Right kidney (tissue), 1 donor: Measurements from ENCODE around the gene PLCB4.

Experiments used
- DNase-seq: peaks from one replicate; pipeline ENCODE4 v3.0.0-alpha.2; 2016

Gene PLCB4

DNA sequence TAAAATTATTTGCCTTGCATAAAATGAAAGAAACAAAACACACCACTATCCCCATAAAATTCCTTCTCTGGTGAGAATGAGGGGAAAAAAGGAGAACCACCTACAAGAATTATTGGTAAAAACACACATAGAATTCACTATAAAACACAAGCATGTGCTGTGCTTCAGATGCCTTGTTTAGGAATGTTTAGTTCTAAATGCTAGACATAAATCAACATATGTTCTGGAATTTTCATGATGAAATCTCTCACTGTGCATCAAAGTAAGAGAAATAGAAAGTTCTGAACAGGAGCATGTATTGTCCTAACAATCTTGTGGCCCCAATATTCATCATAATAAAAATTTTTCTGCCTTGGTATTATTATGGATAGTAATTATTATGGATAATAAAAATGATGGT is 111.0 kb downstream of the PLCB4 start:
- DNase-seq: no peak

DNA sequence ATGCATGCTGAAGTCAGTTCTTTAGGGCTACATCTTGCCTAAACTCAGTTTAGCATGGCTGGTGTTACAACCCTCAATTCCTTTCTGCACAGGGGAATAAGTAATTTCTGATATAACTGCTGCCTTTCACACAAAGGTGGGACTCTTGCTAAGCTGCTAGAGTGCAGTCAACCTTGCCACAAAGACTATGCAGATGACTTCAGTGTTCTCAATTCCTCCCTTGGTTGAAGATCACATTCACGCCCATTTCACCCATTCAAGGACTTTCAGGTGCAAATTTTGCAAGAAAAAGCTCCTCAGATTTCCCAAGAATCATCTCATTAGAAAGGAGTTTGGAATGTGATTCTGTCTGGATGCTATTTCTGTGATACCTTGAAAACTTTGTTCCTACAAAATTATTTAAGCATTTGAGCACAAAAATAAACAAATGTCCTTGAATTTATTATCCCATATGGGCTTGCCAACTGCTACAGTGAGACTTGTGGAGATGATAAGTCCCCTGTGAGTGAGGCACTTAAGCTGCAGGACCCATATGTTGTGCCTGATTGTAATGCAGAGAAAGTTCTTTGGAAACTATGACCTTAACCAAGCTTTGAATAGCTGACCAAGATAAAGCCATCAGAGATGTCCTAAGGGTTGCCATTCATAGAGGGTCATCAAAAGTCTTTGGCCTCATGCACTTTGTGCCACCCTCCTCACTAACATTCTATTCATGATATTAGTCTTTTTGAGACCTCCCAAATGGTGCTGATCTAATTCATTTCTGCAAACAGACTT is 111.8 kb downstream of the PLCB4 start:
- no peak for DNase-seq

DNA sequence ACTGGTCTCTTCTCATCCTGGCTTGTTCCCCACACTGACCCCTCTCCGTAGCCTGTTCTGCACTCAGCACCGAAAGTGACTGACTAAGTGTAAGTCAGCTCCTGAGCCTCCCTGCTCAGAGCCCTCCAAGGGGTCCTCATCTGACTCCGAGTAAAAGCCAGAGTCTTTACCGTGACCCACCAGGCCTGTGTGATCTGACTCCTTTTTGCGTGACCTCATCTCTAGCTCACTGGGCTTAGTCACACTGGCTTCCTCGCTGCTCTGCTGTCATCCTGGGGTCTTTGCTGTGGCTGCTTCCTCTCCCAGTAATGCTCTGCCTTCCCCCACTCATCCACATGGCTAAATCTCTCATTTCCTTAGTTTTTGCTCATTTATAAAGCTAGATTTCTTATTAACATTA is 116.6 kb downstream of the PLCB4 start:
- DNase-seq: no peak

DNA sequence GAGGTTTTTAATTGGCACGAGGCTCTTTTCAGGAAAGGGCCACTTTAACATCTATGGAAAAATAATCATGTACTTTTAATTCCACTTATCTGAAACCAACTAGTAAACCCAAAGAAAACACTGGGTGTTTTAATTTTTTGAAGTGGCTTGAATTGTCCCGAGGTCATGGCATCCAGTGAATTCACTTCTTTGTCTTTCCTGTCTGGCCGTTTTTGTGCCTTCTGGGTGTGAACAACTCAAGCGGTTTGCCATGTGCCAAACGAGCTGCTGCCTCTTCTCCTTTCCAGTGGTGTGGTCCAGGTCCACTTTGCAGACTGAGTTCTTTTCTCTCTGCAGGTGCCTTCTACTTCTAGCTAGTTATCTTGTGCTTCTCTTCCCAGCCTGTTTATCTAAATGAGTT is 117.5 kb downstream of the PLCB4 start:
- no peak for DNase-seq

DNA sequence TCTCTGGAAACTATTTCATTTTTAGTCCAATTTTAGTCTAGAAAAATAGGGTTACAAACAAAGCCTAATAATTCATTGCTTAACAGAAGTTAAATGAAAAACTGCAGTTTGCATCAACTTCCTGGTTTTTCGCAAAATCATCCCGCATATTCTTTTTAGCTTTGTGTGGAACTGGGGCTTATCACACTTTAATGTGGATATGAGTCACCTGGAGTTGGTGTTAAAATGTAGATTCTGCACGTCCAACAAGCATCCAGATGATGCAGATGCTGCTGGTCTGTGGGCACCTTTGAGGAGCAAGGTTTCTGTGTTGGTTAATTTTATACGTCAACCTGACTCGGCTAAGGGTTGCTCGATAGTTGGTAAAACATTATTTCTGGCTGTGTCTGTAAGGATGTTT is 126.1 kb downstream of the PLCB4 start:
- DNase-seq: no peak

DNA sequence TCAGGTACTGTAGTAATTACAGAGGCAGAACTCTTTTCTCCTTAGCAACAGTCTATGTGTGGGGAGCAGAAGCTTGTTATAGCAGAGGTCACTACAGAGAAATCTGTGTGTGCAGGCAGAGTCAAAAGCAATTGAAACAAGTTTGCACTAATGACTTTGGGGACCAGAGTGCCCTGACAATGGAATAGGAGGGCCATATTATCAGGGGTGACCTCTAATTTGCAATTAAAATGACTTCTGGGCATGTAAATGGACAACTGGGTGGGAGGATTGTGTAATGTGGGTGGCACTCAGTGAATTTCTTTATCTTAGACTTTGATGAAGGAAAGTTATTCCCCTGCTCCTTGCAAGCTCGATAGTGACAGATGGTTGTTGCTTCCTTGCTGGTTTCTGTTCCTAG is 127.2 kb downstream of the PLCB4 start:
- no peak for DNase-seq

DNA sequence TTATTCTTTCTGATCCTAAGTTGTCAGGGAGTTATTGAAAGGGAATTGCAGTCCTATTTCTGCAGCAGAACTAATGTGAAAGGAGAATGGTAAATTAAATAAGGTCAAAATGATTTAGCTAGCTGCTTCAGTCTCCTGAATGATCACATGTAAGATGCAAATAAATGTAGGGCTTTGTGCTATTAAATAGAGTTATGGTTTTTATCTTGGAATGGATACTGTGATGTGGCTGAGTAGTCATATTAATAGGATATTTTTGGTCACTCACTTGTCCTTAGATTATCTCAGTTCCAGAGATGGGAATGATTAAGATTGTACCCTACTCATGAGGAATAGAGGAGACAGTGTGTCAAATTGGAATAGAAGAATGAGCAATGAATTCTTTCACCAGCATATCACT is 129.6 kb downstream of the PLCB4 start:
- no peak for DNase-seq

DNA sequence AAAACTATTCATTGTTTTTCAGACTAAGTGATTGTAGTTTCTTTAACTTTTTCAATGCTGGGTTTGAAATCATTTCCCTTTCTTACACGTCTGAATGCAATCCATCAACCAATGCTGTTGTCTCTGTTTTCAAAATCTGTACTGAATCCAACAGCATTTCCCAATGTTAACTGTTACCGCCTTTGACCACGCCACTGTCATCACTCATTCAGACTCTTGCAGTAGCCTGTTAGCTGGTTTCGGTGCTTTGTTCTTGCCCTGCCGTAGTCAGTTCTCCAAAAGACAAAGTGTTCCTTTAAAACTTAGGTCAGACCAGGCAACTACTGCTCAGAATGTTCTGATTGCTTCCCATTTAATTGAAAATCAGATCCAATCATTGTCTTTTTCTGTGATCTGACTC is 131.3 kb downstream of the PLCB4 start:
- no peak for DNase-seq

DNA sequence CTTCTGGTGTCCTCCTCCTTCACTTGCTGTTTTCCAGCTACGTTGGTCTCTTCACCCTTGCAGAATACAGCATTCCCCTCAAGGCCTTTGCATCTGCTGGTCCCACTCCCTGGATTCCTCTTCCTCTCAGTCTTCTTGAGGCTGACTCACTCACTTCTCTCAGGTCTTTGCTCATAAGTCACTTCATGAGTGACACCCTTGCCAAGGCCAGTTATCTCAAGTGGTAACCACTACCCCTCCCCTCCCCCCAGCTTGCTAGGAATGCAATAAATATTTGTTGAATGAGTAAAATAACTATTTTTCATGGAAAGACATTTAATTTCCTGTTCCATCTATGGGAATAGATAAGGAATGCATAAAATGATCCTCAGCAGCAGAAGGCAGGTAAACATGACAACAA is 131.7 kb downstream of the PLCB4 start:
- no peak for DNase-seq

DNA sequence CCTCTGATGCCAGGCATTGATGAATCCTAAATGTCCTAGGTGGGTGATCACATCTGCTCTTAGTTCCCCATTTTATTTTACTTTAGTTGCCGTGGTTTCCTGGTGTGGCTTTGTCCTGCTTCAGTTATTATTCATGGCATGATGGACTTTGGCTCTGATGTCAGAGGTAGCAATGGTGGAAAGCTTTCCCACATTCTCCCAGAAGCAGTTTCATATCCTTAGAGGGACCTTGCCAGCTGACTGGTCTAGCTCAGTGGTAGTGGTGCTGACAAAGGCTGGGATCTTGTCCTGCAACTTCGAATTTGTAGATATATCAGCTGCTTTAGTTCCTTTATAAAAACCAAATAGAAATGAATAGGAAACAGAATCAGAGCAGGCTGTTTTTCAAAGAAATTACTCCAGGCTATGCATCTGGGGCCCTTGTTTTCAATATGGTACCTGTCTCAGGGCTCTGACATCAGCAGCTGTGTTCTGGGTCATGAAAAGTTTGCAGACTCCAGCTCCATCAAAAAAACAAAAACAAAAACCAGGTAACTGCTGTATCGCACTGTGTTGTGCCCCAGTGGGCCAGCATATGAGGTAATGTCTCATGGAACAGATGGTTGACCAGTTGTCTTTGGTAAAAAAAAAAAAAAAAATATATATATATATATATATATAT is 133.7 kb downstream of the PLCB4 start:
- no peak for DNase-seq

DNA sequence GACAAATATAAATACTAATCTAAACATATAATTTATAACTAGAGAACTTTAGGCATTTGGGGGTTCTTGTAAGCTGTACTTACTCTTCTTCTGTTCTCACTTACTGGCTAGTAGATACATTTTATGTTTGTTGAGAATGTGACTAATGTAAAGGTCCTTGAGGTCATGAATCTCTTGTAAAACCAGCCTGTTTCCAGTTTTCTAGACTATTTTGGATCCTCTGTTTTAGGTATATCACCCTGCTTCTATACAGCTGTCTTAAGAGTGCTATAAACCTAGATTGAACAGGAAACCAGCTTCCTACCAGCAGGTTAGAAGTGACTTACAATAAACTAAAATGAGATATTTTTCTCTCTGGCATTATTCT is 134.2 kb downstream of the PLCB4 start:
- DNase-seq: no peak

DNA sequence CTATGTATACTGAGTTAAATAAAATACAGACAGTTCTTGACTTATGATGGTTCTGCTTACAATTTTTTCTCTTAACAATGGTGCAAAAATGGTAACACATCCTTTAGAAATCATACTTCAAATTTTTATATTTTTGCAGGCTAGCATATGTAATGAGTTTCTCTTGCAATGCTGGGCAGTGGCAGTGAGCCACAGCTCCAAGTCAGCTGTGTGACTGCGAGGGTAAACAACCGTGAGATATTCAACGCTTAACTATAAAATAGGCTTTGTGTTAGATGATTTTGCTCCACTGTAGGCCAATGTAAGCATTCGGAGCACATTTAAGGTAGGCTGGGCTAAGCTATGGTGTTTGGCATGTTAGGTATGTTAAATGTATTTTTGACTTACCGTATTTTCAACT is 136.1 kb downstream of the PLCB4 start:
- DNase-seq: no peak

DNA sequence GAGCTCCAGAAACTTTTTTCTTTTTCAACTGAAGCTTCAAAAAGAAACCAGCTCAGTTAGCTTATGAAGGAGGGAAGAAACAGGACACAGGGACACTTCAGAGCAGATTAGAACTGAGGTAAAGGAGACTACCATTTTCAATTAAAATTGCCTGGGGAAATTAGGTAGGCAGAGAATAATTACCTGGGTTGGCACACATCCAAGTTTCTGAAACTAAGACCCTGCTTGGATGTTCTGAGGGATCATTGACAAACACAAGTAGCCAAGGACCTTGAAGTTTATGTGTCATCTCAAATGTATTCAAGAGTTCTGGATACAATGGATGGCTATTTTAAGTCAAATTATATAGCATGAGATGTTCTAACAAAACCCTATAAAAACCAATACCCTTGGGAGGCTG is 137.6 kb downstream of the PLCB4 start:
- DNase-seq: no peak

DNA sequence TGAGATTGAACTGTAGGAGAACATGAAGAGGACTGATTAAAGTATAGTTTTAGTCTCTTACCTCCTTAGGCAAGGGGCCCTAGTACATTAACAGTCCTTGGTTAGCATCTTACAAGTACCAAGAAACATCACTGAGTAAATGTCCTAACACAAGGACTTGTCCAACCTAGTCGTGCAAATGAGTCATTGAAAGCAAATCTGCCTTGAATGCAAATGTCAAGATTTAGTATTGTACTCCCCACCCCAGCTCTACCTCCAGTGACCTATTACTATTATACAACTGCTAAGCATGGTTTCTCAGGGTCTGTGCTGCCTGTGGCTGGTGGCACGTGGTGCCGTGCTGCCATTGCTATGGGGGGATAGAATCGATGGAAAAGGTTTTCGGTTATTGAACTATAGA is 138.4 kb downstream of the PLCB4 start:
- DNase-seq: no peak

DNA sequence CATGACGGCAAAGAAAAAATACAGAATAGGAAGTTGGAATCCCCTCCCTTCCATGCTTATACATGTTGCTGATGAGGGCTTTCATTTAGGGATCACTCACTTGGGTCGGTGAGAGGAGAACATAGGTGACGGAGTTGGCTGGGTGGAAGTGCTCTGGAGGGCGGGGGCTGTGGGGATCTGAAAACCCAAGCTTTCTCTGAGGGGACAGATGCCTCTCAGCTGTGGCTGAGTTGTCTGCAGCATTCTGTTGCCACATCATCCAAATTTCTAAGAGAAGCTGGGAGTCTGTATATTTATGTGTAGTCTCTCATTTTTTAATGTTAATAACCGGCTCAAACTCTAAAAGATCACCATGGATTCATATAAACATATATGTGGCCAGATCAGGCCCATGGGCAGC is 141.5 kb downstream of the PLCB4 start:
- DNase-seq: no peak

DNA sequence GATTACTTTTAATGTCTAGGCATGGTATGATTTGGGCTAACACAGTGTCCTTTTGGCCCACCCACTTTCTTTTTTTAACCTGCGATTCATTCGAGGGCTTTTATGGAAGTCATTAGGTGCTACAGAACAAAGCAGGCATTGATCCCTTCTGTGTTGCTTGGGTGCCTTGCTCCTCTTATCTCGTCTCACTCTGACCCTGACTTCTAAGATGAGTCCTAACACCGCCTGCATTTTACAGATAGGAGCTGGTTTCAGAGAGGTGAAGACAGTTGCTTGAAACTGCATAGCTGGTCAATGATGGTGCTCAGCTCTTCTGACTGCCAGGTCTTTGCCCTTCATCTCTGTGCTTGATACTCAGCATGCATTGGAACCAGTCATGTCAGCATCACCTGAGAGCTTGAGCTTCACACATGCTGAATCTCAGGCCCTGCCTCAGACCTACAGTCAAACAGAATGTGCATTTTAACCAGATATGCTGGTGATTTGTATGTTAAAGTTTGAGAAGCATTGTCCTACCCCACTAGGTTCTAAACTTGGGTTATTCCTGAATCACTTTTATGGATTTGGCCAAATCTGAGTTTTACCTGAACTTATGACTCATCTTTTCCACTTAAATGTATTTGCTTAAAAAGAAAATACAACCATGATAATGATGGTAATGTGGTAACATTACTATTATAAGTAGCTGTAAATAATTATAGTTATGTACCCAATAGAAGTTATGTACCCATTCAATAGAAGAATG is 142.3 kb downstream of the PLCB4 start:
- DNase-seq: no peak

DNA sequence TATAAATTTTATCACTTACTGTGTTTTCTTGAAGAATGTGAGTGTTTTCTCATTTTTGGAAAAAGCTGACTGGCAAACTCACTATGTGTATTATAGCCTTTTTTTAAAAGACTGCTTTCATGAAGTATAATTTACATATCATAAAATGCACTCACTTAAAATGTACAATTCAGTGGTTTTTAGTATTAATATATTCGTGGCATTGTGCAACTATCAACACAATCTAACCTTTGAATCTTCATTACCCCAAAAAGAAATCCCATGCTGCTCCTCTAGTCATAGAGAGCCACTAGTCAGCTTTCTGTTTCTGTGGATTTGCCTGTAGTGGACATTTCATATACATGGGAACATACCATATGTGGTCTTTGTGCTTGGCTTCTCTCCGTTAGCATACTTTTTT is 143.8 kb downstream of the PLCB4 start:
- no peak for DNase-seq

DNA sequence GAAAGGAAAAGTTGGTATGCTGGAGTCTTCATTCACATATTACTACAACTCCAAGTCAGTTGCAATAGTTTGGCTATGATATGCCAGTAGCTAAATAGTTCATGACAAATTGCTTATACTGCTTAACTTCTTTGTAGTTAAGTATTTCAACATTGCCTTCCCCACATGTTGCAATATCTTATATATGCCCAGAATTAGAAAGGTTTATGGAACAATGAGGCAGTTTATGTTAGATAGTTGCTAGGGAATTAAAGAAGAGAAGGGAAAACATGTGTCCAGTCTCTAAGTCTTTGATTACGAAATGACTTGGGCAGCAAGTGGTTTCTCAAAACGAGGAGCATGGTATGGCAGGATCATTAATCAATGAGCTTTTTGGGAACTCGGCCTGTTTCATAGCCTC is 145.8 kb downstream of the PLCB4 start:
- no peak for DNase-seq

DNA sequence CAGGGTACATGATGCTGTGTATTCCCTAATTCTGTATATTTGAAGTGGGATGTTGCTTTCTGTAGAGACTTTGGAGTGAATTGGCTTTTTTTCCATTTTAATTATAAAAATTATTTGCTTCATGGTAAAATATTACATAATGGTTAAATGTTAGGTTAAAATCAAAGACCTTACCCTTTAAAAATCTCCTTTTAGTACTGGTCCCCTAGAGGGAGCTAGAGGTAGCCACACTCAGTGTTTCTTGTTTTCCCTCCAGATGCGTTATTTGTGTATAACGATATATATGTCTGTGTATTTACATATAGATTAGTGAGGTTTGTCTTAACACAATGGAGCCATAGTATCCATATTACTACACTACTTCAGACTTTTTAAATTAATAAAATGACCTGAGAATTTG is 146.7 kb downstream of the PLCB4 start:
- DNase-seq: no peak

DNA sequence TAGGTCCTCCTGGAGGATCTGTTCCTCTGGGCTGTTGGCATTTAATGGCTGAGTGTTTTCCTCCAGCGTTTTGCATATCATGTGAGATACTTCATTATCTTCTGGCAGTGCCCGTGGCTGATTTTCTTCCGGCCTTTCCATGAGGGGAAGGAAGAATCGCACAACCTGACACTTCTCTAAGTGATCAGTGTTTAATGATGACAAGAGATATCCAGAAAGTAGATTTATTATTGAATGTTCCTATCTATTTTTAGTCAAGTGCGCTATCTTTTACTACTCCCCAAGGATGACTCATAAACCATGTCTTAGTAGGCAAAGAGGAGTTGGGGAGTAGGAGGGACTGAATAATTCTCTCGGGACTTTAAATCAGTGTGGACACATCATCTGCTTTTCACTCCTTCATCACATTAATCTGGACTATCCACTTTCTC is 149.7 kb downstream of the PLCB4 start:
- DNase-seq: no peak

DNA sequence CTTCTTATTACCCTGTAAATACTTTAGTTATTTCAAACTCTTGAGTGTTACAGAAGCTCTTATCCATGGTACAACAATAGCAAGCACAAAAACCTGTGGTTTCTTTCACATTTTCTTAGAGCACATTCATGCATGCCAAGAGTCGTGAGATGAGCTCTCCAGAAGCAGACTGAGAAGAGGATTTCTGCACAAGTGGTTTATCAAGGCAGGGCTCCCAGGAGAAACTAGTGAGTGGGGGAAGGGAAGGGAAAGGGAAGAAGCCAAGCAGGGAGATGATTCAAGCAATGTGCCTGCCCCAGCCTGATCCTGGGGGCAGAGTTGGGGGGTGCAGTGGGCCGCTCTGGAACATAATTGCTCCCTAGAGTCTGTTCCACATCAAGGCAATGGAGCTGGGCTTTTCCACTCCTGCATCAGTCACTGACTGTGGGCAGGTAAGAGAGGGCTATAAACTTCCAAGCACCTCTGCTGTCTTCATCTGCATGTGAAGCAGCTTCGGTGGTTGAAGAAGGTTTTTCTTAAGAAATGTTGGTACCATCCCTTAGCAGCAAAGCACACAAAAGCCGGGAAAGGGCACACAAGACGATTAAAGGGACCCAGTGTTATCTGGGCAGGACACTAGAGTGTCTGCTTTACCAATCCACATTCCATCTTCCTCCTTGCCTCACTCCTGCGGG is 152.1 kb downstream of the PLCB4 start:
- DNase-seq: no peak

DNA sequence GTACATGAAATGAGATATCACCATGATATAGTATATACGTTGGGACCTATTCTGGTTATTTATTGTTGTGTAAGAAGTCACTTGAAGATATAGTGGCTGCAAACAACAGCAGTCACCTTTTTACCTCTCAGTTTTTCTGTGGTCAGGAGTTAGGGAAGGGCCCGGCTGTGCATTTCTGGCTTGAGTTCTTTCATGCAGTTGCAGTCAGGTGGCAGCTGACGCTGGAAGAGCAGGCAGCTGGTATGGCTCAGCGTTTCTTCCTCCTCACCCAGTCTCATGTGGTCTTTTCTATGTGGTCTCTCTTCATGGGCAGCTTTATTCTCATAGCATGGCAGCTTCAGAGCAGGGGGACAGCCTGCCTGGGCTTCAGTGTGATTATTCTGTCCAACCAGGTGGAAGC is 154.4 kb downstream of the PLCB4 start:
- DNase-seq: no peak

DNA sequence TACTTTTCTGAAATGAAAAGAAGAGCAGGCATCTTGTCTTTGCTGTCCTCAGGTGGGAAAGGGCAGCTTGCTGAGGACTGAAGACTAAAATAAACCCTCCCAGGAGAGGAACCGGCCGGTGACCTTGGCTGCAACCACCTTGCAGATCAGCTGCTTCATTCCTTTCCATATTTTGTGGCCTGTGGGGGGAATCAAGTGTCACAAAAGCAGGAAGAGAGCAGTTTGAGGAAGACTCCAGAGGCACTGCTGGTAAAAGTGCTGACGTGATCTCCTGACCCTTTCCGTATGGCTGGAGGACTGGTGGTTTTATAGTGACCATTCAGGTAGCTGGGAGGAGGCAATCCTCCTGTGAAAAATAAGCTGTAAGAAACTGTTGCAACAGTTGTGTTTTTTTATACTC is 157.0 kb downstream of the PLCB4 start:
- DNase-seq: no peak
